Brain microvascular endothelial cell (primary cell): ENCODE measurements around the gene DPPA2.

Experiments
- DNase-seq: peaks from one replicate; pipeline ENCODE4 v3.0.0-alpha.2; 2020
- H3K27ac ChIP-seq: fragments of 250-450 bp; sonication (Bioruptor Pico); 2 replicates; pipeline ENCODE4 v1.5.1; 2020; ENCODE audit warnings: mild to moderate bottlenecking, moderate library complexity
- H3K27me3 ChIP-seq: fragments of 250-450 bp; sonication (Bioruptor Pico); replicated peaks from 2 replicates; pipeline ENCODE4 v1.5.1; 2020; ENCODE audit warnings: mild to moderate bottlenecking
- H3K36me3 ChIP-seq: fragments of 250-450 bp; sonication (Bioruptor Pico); replicated peaks from 2 replicates; pipeline ENCODE4 v1.5.1; 2020; ENCODE audit warnings: mild to moderate bottlenecking
- H3K4me3 ChIP-seq: 2 replicates; pipeline ENCODE4 v1.5.1; 2011; ENCODE audit warnings: low read depth, mild to moderate bottlenecking, control low read depth, low read length, moderate library complexity
- CTCF ChIP-seq: IDR thresholded peaks from 2 replicates; pipeline ENCODE4 v1.5.1; 2011; ENCODE audit warnings: low read depth, mild to moderate bottlenecking, moderate library complexity, low read length, control low read depth, inconsistent platforms; ENCODE audit errors: missing control alignments
- in situ Hi-C: cut with HindIII; loops from 2 replicates; pipeline ENCODE4 v1.10.0; 2017; ENCODE audit warnings: low sequenced_read_pairs, low pct_ligation_motif_present

The DPPA2 gene

GRCh38 chr3:109252641-109253040 is 63.7 kb downstream of the DPPA2 start:
- in situ Hi-C loops = no loop called here

More at GRCh38 chr3:109252641-109253040, 63.7 kb downstream of the DPPA2 start:
- DNase-seq = no peak
- Histone ChIP-seq H3K27ac (no peak overlapping the region), H3K4me3 (no peak overlapping the region), H3K27me3 (no peaks in the 10 kb centered on the region), H3K36me3 (no peaks in the 10 kb centered on the region)
- TF ChIP-seq CTCF = no peak
